ENCODE results near the gene PRICKLE4.

Gene PRICKLE4

GRCh38 chr6:41826343-41827022, 45.9 kb downstream of the PRICKLE4 start:
- no peak for TF ChIP-seq CTCF (IDR thresholded peaks at IDR 0.05; ENCODE audit: borderline replicate concordance, insufficient read depth, low read depth, low read length)

GRCh38 chr6:41832263-41832662, 51.7 kb downstream of the PRICKLE4 start:
- no peak overlapping the region for H3K4me3 ChIP-seq (ENCODE audit: low read depth, low read length)
- no peak for TF ChIP-seq CTCF (IDR thresholded peaks at IDR 0.05; ENCODE audit: borderline replicate concordance, insufficient read depth, low read depth, low read length)

More at GRCh38 chr6:41826343-41827022, 45.9 kb downstream of the PRICKLE4 start:
- H3K4me3 ChIP-seq (ENCODE audit: low read depth, low read length) = no peak overlapping the region

GRCh38 chr6:41836022-41836659, 55.6 kb downstream of the PRICKLE4 start:
- no peak overlapping the region for H3K4me3 ChIP-seq (ENCODE audit: low read depth, low read length)

GRCh38 chr6:41836660-41837052, 56.1 kb downstream of the PRICKLE4 start:
- H3K4me3 ChIP-seq (ENCODE audit: low read depth, low read length) = no peak overlapping the region
- no peak for TF ChIP-seq CTCF (IDR thresholded peaks at IDR 0.05; ENCODE audit: borderline replicate concordance, insufficient read depth, low read depth, low read length)

More at GRCh38 chr6:41836022-41836659, 55.6 kb downstream of the PRICKLE4 start:
- no peak for TF ChIP-seq CTCF (IDR thresholded peaks at IDR 0.05; ENCODE audit: borderline replicate concordance, insufficient read depth, low read depth, low read length)

All from GM12875 (cell line).